ENCODE data around the gene COQ8B. TPM values are rescaled to one million over a fixed set of nuclear protein-coding genes. Genes with fewer than 3 reads are reported as not detected.

COQ8B gene
- total and polyA plus RNA-seq, 2 of the 4 experiments (the other 2 are of a cell fraction): 14.9 to 23.2 TPM

DNA sequence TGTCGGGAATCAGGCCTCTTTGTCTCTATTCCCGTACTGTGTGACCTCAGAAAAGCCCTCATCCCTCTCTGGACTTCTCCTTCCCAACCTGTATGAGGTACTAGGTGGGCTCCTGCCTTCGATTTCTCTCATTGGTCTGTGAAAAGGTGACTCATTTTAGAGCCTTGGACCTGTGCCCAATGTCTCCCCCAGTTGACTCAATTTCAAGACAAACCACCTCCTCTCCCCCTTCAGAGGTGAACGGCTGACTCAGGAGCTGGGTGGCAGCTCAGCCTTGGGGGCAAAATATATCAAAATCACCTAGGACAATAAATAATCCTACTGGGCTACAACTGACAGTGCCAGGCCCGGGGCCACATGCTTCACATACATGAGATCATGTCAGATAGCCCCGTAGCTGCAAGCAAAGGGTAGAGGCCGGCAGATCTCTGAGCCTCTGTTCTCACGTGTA, 630 bp downstream of the COQ8B start (continued):
- TF ChIP-seq SMC3 (IDR thresholded peaks at IDR 0.05; ENCODE audit: low read depth, low read length): no peak

DNA sequence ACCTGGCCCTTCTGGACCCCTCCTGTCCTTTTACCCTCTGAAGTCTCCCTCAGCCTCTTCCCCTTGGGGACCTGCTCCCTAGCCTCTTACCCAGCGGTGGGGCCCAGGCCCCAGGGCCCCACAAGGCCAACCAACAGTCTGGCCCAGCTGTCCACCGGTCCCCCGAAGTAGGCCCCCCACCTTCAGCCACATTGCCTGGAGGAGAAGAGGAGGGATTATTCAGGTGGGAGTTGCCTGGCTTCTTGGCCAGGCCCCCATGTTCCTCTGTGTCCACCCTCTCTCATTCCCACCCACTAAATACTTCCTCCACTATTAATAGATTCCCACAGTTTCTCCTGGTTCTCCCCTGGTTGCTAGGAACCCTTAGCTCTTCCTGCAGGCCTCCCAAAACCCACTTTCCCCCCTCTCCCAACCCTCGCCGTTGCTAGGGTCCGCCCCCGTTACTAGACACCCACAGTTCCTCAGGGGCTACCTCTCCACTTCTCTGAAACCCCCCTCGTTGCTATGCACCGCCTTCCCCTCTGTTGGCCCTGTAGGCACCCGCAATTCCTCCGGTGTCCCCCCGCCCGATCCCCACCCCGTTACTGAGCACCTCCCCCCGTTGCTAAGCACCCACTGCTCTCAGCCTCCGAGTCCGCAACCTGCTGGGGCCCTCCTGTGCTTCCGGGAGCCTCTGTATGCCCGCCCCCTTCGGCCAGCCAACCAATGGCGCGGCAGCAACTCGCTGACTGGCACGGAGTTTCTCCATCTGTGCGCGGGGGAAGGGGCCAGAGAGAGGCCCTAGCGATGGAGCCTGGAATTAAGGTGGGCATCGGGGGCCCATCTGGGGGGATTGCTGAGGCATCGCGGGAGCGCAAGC, 2.0 kb downstream of the COQ8B start:
- Histone ChIP-seq H3K36me3 (ENCODE audit: control insufficient read depth, insufficient read depth, low read length) (peaks cover 8% of the 10 kb centered on the region; the same call in 1 of the 2 replicates), H2AFZ (replicated peaks; ENCODE audit: low read length, poor library complexity) (peak overlapping the region; percentile 90), H3K9ac (ENCODE audit: low read depth, low read length) (peak overlapping the region; percentile 68), H4K8ac (ENCODE audit: low read depth in 2 of 2, low read length in 2 of 2) (peak overlapping the region; percentile 81 to 98), H2BK15ac (ENCODE audit: low read depth, low read length) (peak overlapping the region; percentile 68; the same call in 2 of the 3 replicates), H3K27me3 (ENCODE audit: control insufficient read depth, insufficient read depth, low read length) (no peaks in the 10 kb centered on the region), H3K9me3 (ENCODE audit: control insufficient read depth, insufficient read depth, low read length) (no peaks in the 10 kb centered on the region), H2BK120ac (ENCODE audit: low read depth, low read length) (peak overlapping the region; percentile 93), H3K4me2 (ENCODE audit: low read depth, low read length) (peak overlapping the region; percentile 91), H3K56ac (ENCODE audit: extremely low read depth, insufficient read depth, low read length) (peak overlapping the region; percentile 90), H2BK5ac (ENCODE audit: low read depth, low read length, poor library complexity, severe bottlenecking) (peak overlapping the region; percentile 93), H2AK9ac (replicated peaks; ENCODE audit: low read depth, low read length, poor library complexity) (peak overlapping the region; percentile 90), H4K20me1 (ENCODE audit: insufficient read depth, low read length) (peaks cover 11% of the 10 kb centered on the region; the same call in 1 of the 2 replicates), H4K91ac (ENCODE audit: insufficient read depth, low read depth, low read length) (peak overlapping the region; percentile 89), H3K9me1 (ENCODE audit: insufficient read depth, low read length) (0 out of 2 replicates have a peak, but pooled peaks cover 2% of the 10 kb centered on the region), H3K4me3 (ENCODE audit: insufficient read depth, low read depth, low read length) (peak overlapping the region; percentile 65), H4K5ac (ENCODE audit: low read depth, low read length) (peak overlapping the region; percentile 70), H3K18ac (ENCODE audit: low read depth, low read length) (peak overlapping the region; percentile 69), H3K4ac (ENCODE audit: low read depth, low read length) (peak overlapping the region; percentile 99), H3K14ac (replicated peaks; ENCODE audit: low read depth, low read length) (peak overlapping the region; percentile 91), H3K23ac (ENCODE audit: low read depth, low read length) (peak overlapping the region; percentile 94), H3K79me1 (ENCODE audit: low read depth in 1 of 2, low read length in 2 of 2) (peaks cover 14 to 47% of the 10 kb centered on the region in 2 experiments; a peak in 3 of 4 replicates), H2BK20ac (ENCODE audit: low read depth, low read length) (peak overlapping the region; percentile 94), H3K27ac (ENCODE audit: insufficient read depth, low read length) (peak overlapping the region; percentile 92), H2AK5ac (ENCODE audit: low read depth, low read length) (peak overlapping the region; percentile 99), H3K4me1 (ENCODE audit: control insufficient read depth, insufficient read depth, low read length) (peaks cover 6% of the 10 kb centered on the region)
- intact Hi-C loops (cut with micrococcal nuclease) (loop anchor here (2.0 to 5.0 kb wide), 3 partner anchors 24 to 83 kb away; partner anchors contain the start of genes EGLN2 and NUMBL), dilution Hi-C loops (cut with HindIII; ENCODE audit: low sequenced_read_pairs, unreplicated experiment) (no loop called here), in situ Hi-C loops (cut with MboI; ENCODE audit: low sequenced_read_pairs) (no loop called here)
- no TSS peak for BruUV-seq (replicated peaks)
- peak; percentile 55 for ATAC-seq (ENCODE audit: low read depth)
- DNase-seq: peak; percentile 89
- ChIA-PET POLR2A (ENCODE audit: unreplicated experiment) (no interaction called here), CTCF (no interaction called here)
- WGBS, 2 experiments (ENCODE audit: extremely low coverage in 2 of 2, insufficient read length in 1 of 2): 4% methylated on average over 16 of the region's 31 CpGs; no CpG with 5 or more reads in 1 of the 2 experiments
- TF ChIP-seq RAD21 (IDR thresholded peaks at IDR 0.05; ENCODE audit: low read length) (no peak), FOS (IDR thresholded peaks at IDR 0.05; ENCODE audit: low read depth, low read length) (no peak), BHLHE40 (IDR thresholded peaks at IDR 0.05; ENCODE audit: low read depth, low read length) (no peak), CHD1 (IDR thresholded peaks at IDR 0.05; ENCODE audit: low read depth, low read length) (no peak), RCOR1 (IDR thresholded peaks at IDR 0.05; ENCODE audit: insufficient replicate concordance, low read length) (no peak), CEBPB (IDR thresholded peaks at IDR 0.05; ENCODE audit: low read depth, low read length) (0 out of 2 replicates have a peak, but pooled peaks have one; percentile 27), MXI1 (IDR thresholded peaks at IDR 0.05; ENCODE audit: borderline replicate concordance, low read depth, low read length) (no peak), MAZ (IDR thresholded peaks at IDR 0.05; ENCODE audit: borderline replicate concordance, low read depth, low read length) (peak; percentile 61; the same call in 1 of the 2 replicates), MAFK (IDR thresholded peaks at IDR 0.05; ENCODE audit: low read depth, low read length) (no peak)
- TF ChIP-seq, protein P1, sequence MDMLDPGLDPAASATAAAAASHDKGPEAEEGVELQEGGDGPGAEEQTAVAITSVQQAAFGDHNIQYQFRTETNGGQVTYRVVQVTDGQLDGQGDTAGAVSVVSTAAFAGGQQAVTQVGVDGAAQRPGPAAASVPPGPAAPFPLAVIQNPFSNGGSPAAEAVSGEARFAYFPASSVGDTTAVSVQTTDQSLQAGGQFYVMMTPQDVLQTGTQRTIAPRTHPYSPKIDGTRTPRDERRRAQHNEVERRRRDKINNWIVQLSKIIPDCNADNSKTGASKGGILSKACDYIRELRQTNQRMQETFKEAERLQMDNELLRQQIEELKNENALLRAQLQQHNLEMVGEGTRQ (IDR thresholded peaks at IDR 0.05; ENCODE audit: low read depth, low read length): no peak
- TF ChIP-seq, protein P2, sequence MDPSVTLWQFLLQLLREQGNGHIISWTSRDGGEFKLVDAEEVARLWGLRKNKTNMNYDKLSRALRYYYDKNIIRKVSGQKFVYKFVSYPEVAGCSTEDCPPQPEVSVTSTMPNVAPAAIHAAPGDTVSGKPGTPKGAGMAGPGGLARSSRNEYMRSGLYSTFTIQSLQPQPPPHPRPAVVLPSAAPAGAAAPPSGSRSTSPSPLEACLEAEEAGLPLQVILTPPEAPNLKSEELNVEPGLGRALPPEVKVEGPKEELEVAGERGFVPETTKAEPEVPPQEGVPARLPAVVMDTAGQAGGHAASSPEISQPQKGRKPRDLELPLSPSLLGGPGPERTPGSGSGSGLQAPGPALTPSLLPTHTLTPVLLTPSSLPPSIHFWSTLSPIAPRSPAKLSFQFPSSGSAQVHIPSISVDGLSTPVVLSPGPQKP (IDR thresholded peaks at IDR 0.05; ENCODE audit: borderline replicate concordance, low read depth, low read length): no peak

All from IMR-90 (cell line).